ENCODE measurements around the gene GCAT.

DNA sequence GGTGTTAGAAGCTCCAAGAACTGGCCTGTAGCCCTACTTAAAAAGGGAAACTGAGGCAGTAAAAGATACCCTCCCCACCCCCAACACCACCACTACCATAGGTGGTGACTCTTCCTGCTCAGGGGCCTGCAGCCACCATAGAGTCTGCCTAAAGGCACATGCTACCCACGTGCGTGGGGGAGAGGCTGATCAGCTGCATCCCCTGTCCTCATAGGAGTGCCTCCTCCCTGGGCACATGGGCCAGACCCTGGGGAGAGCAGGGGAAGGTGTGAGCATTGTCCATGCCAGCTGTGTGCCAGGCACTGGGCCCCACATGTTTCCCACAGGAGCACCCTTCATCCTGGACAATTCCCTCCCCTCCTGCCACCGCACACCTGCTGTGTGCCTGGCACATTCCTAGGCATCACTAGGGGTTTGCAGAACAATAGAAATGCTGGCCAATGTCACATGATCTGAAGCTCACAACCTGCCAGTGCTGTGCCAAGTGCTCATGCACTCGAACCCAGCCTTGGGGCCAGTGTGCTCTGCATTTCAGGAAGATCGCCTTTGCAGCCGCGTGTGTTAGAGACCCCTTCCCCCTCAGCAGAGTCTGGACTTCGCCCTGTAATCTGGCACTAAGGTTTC, 41.7 kb upstream of the GCAT start:
- TF ChIP-seq, protein P1, sequence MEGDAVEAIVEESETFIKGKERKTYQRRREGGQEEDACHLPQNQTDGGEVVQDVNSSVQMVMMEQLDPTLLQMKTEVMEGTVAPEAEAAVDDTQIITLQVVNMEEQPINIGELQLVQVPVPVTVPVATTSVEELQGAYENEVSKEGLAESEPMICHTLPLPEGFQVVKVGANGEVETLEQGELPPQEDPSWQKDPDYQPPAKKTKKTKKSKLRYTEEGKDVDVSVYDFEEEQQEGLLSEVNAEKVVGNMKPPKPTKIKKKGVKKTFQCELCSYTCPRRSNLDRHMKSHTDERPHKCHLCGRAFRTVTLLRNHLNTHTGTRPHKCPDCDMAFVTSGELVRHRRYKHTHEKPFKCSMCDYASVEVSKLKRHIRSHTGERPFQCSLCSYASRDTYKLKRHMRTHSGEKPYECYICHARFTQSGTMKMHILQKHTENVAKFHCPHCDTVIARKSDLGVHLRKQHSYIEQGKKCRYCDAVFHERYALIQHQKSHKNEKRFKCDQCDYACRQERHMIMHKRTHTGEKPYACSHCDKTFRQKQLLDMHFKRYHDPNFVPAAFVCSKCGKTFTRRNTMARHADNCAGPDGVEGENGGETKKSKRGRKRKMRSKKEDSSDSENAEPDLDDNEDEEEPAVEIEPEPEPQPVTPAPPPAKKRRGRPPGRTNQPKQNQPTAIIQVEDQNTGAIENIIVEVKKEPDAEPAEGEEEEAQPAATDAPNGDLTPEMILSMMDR (IDR thresholded peaks at IDR 0.05), result no peak
- no peak for TF ChIP-seq POLR2A (IDR thresholded peaks at IDR 0.05)

All from body of pancreas (tissue), 4 donors.